Activated T-helper 1 cell treated with anti-CD3 and anti-CD28 coated beads, Interleukin-12 subunit alpha, Interleukin-12 subunit beta, Interleukin-2, Interleukin-4 antibody, amounts not matched to agents 30 ng/mL and 10 ng/mL and 1 ng/mL, durations not matched to agents 14 hours and 24 hours and 36 hours (primary cell): Measurements from ENCODE around the gene SLC29A4. TPM values are rescaled to one million over a fixed set of nuclear protein-coding genes. Genes with fewer than 3 reads are reported as not detected.
"Not testable (repeated sequence)": the region's sequence is repeated elsewhere in the genome, so short reads cannot be mapped to it uniquely, and the experiment has no call there.

ENCODE experiments used
- DNase-seq: peaks from one replicate; pipeline ENCODE4 v3.0.0; 2021; ENCODE audit warnings: low spot score
- H3K27ac Mint-ChIP-seq: one replicate; pipeline ENCODE4 v1.8.0; 2021; ENCODE audit warnings: mild to moderate bottlenecking, mixed read lengths
- H3K27me3 Mint-ChIP-seq: one replicate; pipeline ENCODE4 v1.8.0; 2022; ENCODE audit warnings: mild to moderate bottlenecking, moderate library complexity, mixed read lengths; ENCODE audit not compliant: insufficient read depth
- H3K36me3 Mint-ChIP-seq: one replicate; pipeline ENCODE4 v1.8.0; 2021; ENCODE audit warnings: low read depth, mixed read lengths
- H3K4me1 Mint-ChIP-seq: one replicate; pipeline ENCODE4 v1.8.0; 2021; ENCODE audit warnings: low read depth, mixed read lengths
- H3K4me3 Mint-ChIP-seq: one replicate; pipeline ENCODE4 v1.8.0; 2021; ENCODE audit warnings: mild to moderate bottlenecking, moderate library complexity, mixed read lengths
- H3K9me3 Mint-ChIP-seq: one replicate; pipeline ENCODE4 v1.8.0; 2021; ENCODE audit warnings: mixed read lengths
- intact Hi-C: fragments of 100-400 bp; cut with micrococcal nuclease; formaldehyde crosslinking; loops from one replicate; pipeline ENCODE4 v1.15.1; 2024
- total RNA-seq: library from RNA; stranded (reverse); gene quantifications from 2 replicates; pipeline ENCODE4 v1.2.3, GENCODE V29; 2022

Gene SLC29A4
- total RNA-seq, 1 donor from 2014 or later = 0.29 TPM

GRCh38 chr7:5265320-5266190, 17.2 kb upstream of the SLC29A4 start:
- Mint-ChIP-seq H3K4me1 (no peaks in the 10 kb centered on the region), H3K4me3 (no peak overlapping the region), H3K27ac (no peak overlapping the region), H3K9me3 (no peaks in the 10 kb centered on the region), H3K27me3 (peaks cover 2% of the 10 kb centered on the region), H3K36me3 (no peaks in the 10 kb centered on the region)
- DNase-seq = no peak
- intact Hi-C loops = no loop called here

- DNase-seq = no peak
- no peaks in the 10 kb centered on the region for H3K4me1 Mint-ChIP-seq
- H3K36me3 Mint-ChIP-seq = no peaks in the 10 kb centered on the region
- H3K27me3 Mint-ChIP-seq = peaks cover 2% of the 10 kb centered on the region
- intact Hi-C loops = no loop called here
- no peaks in the 10 kb centered on the region for H3K9me3 Mint-ChIP-seq
- H3K27ac Mint-ChIP-seq = no peak overlapping the region
- H3K4me3 Mint-ChIP-seq = no peak overlapping the region
Observed at GRCh38 chr7:5266191-5267028, 16.3 kb upstream of the SLC29A4 start.

DNA sequence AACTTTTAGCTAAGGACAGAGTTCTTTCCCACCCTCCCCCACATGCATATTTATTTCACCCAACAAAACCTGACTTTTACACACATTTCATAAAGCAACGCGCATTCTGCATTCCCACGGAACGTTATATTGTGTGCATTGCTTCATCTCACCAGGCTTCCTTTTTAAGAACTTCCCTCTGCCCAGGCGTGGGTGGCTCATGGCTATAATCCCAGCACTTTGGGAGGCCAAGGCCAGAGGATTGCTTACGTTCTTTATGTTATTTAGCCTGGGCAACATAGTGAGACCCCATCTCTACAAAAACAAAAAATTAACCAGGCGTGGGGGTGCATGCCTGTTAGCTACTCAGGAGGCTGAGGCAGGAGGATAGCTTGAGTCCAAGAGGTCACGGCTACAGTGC, 14.9 kb upstream of the SLC29A4 start:
- H3K27ac Mint-ChIP-seq, H3K27me3 Mint-ChIP-seq, DNase-seq, H3K4me1 Mint-ChIP-seq, H3K4me3 Mint-ChIP-seq, H3K36me3 Mint-ChIP-seq, intact Hi-C loops, H3K9me3 Mint-ChIP-seq: not testable (repeated sequence)

- intact Hi-C loops, H3K9me3 Mint-ChIP-seq, H3K4me1 Mint-ChIP-seq, DNase-seq, H3K27ac Mint-ChIP-seq, H3K36me3 Mint-ChIP-seq, H3K4me3 Mint-ChIP-seq, H3K27me3 Mint-ChIP-seq: not testable (repeated sequence)
Observed at GRCh38 chr7:5269992-5270657, 12.6 kb upstream of the SLC29A4 start.

DNA sequence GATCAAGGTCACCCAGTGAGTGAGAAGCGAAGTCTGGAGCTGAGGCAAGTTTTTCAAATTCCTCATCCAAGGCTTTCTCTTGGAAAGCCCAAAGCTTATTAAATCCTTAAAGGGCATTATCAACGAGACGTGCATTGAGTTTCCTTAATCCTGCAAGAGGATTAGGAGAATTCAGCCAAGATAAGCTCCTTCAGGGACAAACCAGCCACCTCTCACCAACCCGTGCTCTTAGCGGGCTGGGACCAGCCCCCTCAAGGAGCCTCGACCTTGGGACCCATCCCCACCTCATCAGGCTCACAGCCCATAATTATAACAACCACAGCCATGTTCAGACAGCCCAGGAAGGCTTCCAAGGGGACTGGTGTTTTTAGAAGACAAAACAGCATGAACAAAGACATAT, 12.0 kb upstream of the SLC29A4 start:
- Mint-ChIP-seq H3K27me3 (no peaks in the 10 kb centered on the region), H3K9me3 (no peaks in the 10 kb centered on the region), H3K4me1 (no peaks in the 10 kb centered on the region), H3K4me3 (no peak overlapping the region), H3K27ac (no peak overlapping the region), H3K36me3 (no peaks in the 10 kb centered on the region)
- intact Hi-C loops = no loop called here
- no peak for DNase-seq

DNA sequence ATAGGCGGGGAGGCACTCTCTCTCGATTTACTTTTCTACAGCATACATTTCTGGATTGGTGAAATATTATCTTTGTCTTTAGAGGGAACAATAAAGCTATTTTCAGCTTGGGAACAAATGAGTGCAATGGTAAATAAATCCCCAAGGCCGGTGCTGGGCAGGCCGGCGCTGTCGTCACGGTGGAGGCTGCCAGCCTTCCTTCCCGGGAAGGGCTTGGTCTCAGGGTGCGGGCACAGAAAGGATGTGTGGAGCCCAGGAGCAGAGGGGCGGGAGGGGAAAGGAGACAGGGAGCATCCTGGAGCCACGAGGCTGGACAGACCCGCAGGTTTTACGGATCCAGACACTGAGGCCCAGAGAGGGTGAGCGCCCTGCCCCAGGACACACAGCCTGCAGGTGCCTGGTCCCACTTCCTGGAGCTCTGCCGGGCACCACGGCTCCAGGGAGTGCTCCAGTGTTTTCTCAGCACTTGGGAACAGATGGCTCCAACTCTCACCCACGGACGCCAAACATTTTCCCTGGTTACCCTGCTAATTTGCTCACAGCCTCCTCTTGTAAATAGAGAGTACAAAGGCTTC, 8.8 kb upstream of the SLC29A4 start:
- intact Hi-C loops, H3K27ac Mint-ChIP-seq, DNase-seq, H3K27me3 Mint-ChIP-seq, H3K4me3 Mint-ChIP-seq, H3K9me3 Mint-ChIP-seq, H3K4me1 Mint-ChIP-seq, H3K36me3 Mint-ChIP-seq: not testable (repeated sequence)

GRCh38 chr7:5274441-5274840, 8.3 kb upstream of the SLC29A4 start:
- Mint-ChIP-seq H3K4me3 (no peak overlapping the region), H3K27me3 (no peaks in the 10 kb centered on the region), H3K4me1 (no peaks in the 10 kb centered on the region), H3K36me3 (no peaks in the 10 kb centered on the region), H3K27ac (no peak overlapping the region), H3K9me3 (no peaks in the 10 kb centered on the region)
- intact Hi-C loops = no loop called here
- no peak for DNase-seq

DNA sequence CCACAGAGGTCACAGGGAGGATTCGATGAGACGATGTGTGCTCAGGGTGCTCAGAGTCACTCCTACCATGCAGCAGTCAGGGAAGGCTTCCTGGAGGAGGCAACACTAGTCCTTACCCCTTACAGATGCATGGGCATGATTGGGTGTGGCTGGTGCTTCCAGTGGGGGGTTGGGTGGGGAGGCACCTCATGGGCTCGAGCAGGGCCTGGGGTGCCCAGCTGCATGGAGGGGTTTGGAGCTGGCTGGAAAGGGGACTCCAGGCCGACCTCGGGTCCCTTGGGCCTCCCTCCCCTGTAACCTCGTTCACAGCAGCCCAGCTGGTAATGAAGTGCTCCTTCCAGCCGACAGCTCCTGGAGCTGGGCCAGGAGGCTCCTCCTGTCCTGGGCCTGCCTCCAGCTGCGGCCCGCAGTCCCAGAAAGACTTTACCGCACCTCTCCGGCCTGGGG, 7.7 kb upstream of the SLC29A4 start:
- H3K27me3 Mint-ChIP-seq, intact Hi-C loops, H3K36me3 Mint-ChIP-seq, DNase-seq, H3K9me3 Mint-ChIP-seq, H3K4me3 Mint-ChIP-seq, H3K4me1 Mint-ChIP-seq, H3K27ac Mint-ChIP-seq: not testable (repeated sequence)

- H3K4me3 Mint-ChIP-seq, H3K36me3 Mint-ChIP-seq, intact Hi-C loops, DNase-seq, H3K27ac Mint-ChIP-seq, H3K9me3 Mint-ChIP-seq, H3K27me3 Mint-ChIP-seq, H3K4me1 Mint-ChIP-seq: not testable (repeated sequence)
Observed at GRCh38 chr7:5275510-5275909, 7.2 kb upstream of the SLC29A4 start.

DNA sequence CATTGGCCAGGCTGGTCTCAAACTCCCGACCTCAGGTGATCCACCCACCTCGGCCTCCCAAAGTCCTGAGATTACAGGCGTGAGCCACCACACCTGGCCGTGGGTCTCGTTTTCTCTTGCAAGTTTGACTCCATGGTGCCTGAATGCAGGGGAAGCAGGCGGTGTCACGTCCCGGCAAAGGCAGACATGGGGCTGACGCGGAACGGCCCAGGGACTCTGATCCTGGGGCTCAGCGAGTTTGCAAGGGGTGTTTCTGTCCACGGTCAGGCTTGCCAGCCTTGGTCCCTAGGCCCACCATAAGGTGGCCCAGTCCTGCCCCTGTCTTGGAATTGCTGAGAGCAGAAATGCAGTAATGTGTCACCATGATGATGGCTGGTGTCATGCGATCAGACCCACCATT, 6.6 kb upstream of the SLC29A4 start:
- H3K36me3 Mint-ChIP-seq, intact Hi-C loops, H3K9me3 Mint-ChIP-seq, DNase-seq, H3K4me3 Mint-ChIP-seq, H3K4me1 Mint-ChIP-seq, H3K27ac Mint-ChIP-seq, H3K27me3 Mint-ChIP-seq: not testable (repeated sequence)

DNA sequence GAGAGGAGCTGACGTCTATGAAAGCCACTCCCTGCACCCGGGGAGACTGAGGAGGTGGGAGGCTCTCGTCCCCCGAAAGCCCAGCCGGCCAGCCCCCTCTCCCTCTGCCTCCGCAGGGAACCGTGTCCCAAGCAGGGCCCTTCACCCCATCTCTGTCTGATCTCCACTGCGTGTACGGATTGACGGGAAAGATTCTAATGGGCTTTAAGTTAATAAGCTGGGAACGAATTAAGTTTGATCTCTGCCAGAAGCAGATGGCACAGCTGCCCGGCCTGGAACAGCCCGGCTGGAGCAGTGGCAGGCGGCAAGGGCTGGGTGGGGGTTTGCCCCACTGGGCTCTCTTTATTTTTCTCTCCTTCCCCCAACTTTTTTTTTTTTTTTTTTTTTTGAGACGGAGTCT, 6.1 kb upstream of the SLC29A4 start:
- no peak overlapping the region for H3K27ac Mint-ChIP-seq
- H3K4me1 Mint-ChIP-seq = no peaks in the 10 kb centered on the region
- DNase-seq = no peak
- no peaks in the 10 kb centered on the region for H3K9me3 Mint-ChIP-seq
- intact Hi-C loops = no loop called here
- H3K36me3 Mint-ChIP-seq = no peaks in the 10 kb centered on the region
- no peaks in the 10 kb centered on the region for H3K27me3 Mint-ChIP-seq
- no peak overlapping the region for H3K4me3 Mint-ChIP-seq

DNA sequence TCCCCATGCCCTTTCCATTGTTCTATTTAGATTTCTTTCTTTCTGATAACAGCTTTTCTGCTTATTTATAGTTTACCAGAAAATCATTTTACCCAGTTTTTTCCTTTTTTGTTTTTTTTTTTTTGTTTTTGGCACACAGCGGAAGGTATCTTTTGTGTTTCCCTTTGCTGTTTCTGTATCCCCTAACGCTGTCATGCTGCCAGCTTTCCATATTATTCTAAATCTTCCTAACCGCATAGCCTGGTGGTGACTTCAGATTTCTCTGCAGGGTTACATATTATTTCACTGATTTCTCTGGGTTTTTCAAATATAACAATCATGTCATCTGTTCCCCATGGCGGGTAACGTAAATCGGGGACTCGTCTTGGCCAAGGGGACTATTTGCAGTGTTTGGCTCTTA, 4.0 kb upstream of the SLC29A4 start:
- H3K27me3 Mint-ChIP-seq = no peaks in the 10 kb centered on the region
- no peaks in the 10 kb centered on the region for H3K36me3 Mint-ChIP-seq
- H3K4me1 Mint-ChIP-seq = no peaks in the 10 kb centered on the region
- no peaks in the 10 kb centered on the region for H3K9me3 Mint-ChIP-seq
- DNase-seq = no peak
- no peak overlapping the region for H3K27ac Mint-ChIP-seq
- intact Hi-C loops = no loop called here
- no peak overlapping the region for H3K4me3 Mint-ChIP-seq

- intact Hi-C loops = no loop called here
- no peak for DNase-seq
- Mint-ChIP-seq H3K27ac (no peak overlapping the region), H3K36me3 (no peaks in the 10 kb centered on the region), H3K4me1 (no peaks in the 10 kb centered on the region), H3K4me3 (no peak overlapping the region), H3K27me3 (peaks cover 1% of the 10 kb centered on the region), H3K9me3 (no peaks in the 10 kb centered on the region)
Observed at GRCh38 chr7:5279734-5280133, 3.0 kb upstream of the SLC29A4 start.
